ENCODE results near the gene DCXR. TPM values are rescaled to one million over a fixed set of nuclear protein-coding genes. Genes with fewer than 3 reads are reported as not detected.

The DCXR gene
- total and polyA plus RNA-seq, 2 experiments from 2014 or later = 70.2 to 75.8 TPM

DNA sequence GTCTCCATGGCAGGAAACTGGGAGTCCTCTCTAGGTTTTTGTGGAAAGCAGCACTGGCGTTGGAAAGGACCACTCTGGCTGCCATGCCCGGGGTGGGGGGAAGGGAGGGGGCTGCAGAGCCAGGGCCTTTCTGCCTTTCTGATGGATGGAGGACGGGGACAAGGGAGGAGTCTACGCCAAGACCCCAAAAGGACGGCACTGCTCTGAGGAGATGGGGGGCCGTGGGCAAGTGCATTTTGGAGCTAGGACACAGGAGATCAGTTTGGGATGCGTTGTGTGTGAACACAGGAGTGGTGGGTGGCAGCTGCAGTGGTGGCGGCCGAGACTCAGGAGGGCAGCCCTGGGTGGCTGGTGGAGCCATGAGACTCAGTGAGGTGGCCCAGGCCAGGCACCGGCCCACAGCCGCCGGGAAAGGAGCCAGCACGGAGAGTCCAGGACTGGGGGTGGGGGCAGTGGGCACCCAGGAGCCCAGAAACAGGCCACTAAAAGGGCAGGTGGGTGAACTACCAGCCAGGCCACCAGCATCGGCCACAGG is 16.9 kb downstream of the DCXR start:
- H3K4me3 ChIP-seq = no peak overlapping the region
- H3K9me2 ChIP-seq (ENCODE audit: insufficient read depth) = no peaks in the 10 kb centered on the region
- no peaks in the 10 kb centered on the region for H3K79me2 ChIP-seq (ENCODE audit: insufficient read depth)
- peaks cover 5% of the 10 kb centered on the region; the same call in 1 of the 2 replicates for H3K4me1 ChIP-seq (ENCODE audit: insufficient read depth)
- H3K27ac ChIP-seq = no peak overlapping the region
- in situ Hi-C loops (cut with MboI) = no loop called here
- H3K4me2 ChIP-seq (ENCODE audit: unreplicated experiment) = no peak overlapping the region
- DNase-seq = no peak
- H3F3A ChIP-seq (ENCODE audit: insufficient read depth) = no peaks in the 10 kb centered on the region
- H3K9me3 ChIP-seq (ENCODE audit: low read depth) = no peaks in the 10 kb centered on the region
- H2AFZ ChIP-seq = no peak overlapping the region
- 75 to 78% methylated on average over 14 of the region's 14 CpGs for WGBS, 2 experiments (ENCODE audit: low coverage in 1 of 2, low lambda C conversion rate in 2 of 2, missing lambda C conversion rate in 2 of 2)
- no peaks in the 10 kb centered on the region for H4K20me1 ChIP-seq (ENCODE audit: insufficient read depth)
- H3K9ac ChIP-seq = no peak overlapping the region
- H3K27me3 ChIP-seq (replicated peaks; ENCODE audit: insufficient read depth) = no peaks in the 10 kb centered on the region
- TF ChIP-seq EZH2 (IDR thresholded peaks at IDR 0.05; ENCODE audit: insufficient read depth, poor library complexity, severe bottlenecking) (no peak), EZH2phosphoT487 (IDR thresholded peaks at IDR 0.05; ENCODE audit: insufficient read depth, low read depth) (no peak)
- H3K36me3 ChIP-seq (ENCODE audit: low read depth) = no peaks in the 10 kb centered on the region

DNA sequence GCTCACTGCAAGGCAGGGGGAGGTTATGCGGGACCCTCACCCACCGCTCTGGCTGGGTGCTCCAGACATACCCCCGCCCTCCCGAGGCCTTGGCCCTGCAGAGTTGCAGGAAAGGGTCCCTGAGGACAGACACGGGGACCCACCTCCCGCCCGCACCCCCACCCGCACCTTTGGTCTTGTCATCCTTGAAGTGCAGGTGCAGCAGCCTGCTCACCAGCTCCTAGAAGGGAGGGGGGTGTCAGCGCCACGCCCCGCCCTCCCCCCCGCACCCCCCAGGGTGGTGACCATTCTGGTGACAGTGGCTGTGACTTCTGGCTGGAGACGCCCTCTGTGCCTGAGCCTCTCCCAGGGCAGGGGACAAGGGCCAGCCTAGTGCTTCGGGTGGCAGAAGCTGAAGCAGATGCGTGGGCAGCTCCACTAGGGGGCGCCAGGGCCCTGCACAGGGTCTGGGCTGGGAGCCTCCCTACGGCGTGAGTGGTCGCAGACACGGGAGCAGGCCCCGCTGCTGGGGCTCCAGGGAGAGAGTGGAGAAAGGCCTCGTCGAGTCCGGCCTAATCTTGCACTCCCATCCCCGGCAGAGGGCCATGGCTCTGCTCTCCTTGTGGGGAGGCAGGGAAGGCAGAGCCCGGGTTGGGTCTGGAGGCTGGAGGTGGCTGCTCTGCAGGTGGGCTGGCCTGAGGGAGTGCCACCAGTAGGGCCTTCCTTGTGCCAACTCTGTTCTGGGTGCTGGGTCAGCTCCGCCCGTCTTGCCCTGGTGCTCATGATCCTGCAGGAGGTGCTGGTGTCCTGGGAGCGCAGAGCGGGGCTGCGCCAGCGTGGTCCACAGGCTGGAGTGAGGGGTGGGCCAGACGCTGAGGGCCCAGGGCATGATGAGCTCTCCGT is 17.6 kb downstream of the DCXR start:
- Histone ChIP-seq H3F3A (ENCODE audit: insufficient read depth) (no peaks in the 10 kb centered on the region), H3K79me2 (ENCODE audit: insufficient read depth) (no peaks in the 10 kb centered on the region), H2AFZ (no peak overlapping the region), H3K4me2 (ENCODE audit: unreplicated experiment) (no peak overlapping the region), H3K27ac (no peak overlapping the region), H3K9ac (no peak overlapping the region), H4K20me1 (ENCODE audit: insufficient read depth) (no peaks in the 10 kb centered on the region), H3K36me3 (ENCODE audit: low read depth) (no peaks in the 10 kb centered on the region), H3K9me3 (ENCODE audit: low read depth) (no peaks in the 10 kb centered on the region), H3K9me2 (ENCODE audit: insufficient read depth) (no peaks in the 10 kb centered on the region), H3K4me1 (ENCODE audit: insufficient read depth) (peaks cover 5% of the 10 kb centered on the region; the same call in 1 of the 2 replicates), H3K4me3 (no peak overlapping the region), H3K27me3 (replicated peaks; ENCODE audit: insufficient read depth) (no peaks in the 10 kb centered on the region)
- 60 to 65% methylated on average over 28 to 34 of the region's 34 CpGs for WGBS, 2 experiments (ENCODE audit: low coverage in 1 of 2, low lambda C conversion rate in 2 of 2, missing lambda C conversion rate in 2 of 2)
- in situ Hi-C loops (cut with MboI) = no loop called here
- no peak for TF ChIP-seq EZH2 (IDR thresholded peaks at IDR 0.05; ENCODE audit: insufficient read depth, poor library complexity, severe bottlenecking)
- TF ChIP-seq EZH2phosphoT487 (IDR thresholded peaks at IDR 0.05; ENCODE audit: insufficient read depth, low read depth) = no peak
- DNase-seq = peak; percentile 61

DNA sequence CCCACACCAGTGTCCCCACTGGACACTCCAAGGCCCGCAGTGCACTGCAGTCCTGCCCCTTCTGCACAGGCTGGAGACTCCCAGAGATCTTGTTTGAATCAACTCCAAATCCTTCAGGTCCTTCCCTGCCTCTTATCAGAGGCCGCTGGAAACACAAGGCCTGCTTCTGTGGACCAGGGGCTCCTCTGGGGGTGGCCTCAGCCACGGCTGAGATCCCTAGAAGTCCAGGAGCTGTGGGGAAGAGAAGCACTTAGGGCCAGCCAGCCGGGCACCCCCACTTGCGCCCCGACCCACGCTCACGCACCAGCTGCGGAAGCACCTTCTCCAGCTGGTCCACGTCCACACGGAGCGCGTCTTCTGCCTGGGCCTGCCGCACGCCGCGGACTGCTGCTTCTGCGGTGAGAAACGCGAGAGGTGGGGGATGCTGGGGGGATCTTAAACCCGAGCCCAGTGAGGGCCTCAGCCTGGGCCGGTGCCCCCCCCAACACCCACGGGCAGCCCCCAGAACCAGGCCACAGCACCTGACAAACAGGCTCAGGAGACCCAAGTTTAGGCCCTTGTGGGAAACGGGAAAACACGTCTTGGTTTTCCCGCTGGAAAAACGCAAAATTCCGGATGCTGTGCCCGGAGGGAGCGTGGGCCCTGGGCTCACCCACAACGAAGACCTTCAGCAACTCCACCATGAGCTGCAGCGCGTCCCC is 18.4 kb downstream of the DCXR start:
- H3K36me3 ChIP-seq (ENCODE audit: low read depth) = no peaks in the 10 kb centered on the region
- H3F3A ChIP-seq (ENCODE audit: insufficient read depth) = no peaks in the 10 kb centered on the region
- no peak for TF ChIP-seq EZH2 (IDR thresholded peaks at IDR 0.05; ENCODE audit: insufficient read depth, poor library complexity, severe bottlenecking)
- no peak for TF ChIP-seq EZH2phosphoT487 (IDR thresholded peaks at IDR 0.05; ENCODE audit: insufficient read depth, low read depth)
- H3K79me2 ChIP-seq (ENCODE audit: insufficient read depth) = no peaks in the 10 kb centered on the region
- H3K4me1 ChIP-seq (ENCODE audit: insufficient read depth) = peaks cover 5% of the 10 kb centered on the region; the same call in 1 of the 2 replicates
- 89 to 90% methylated on average over 31 to 33 of the region's 33 CpGs for WGBS, 2 experiments (ENCODE audit: low coverage in 1 of 2, low lambda C conversion rate in 2 of 2, missing lambda C conversion rate in 2 of 2)
- no peak overlapping the region for H3K4me3 ChIP-seq
- no peaks in the 10 kb centered on the region for H3K9me3 ChIP-seq (ENCODE audit: low read depth)
- no peak for DNase-seq
- no peaks in the 10 kb centered on the region for H4K20me1 ChIP-seq (ENCODE audit: insufficient read depth)
- no peak overlapping the region for H3K9ac ChIP-seq
- H3K27me3 ChIP-seq (replicated peaks; ENCODE audit: insufficient read depth) = no peaks in the 10 kb centered on the region
- no peaks in the 10 kb centered on the region for H3K9me2 ChIP-seq (ENCODE audit: insufficient read depth)
- in situ Hi-C loops (cut with MboI) = no loop called here
- H3K4me2 ChIP-seq (ENCODE audit: unreplicated experiment) = no peak overlapping the region
- H3K27ac ChIP-seq = no peak overlapping the region
- H2AFZ ChIP-seq = no peak overlapping the region

DNA sequence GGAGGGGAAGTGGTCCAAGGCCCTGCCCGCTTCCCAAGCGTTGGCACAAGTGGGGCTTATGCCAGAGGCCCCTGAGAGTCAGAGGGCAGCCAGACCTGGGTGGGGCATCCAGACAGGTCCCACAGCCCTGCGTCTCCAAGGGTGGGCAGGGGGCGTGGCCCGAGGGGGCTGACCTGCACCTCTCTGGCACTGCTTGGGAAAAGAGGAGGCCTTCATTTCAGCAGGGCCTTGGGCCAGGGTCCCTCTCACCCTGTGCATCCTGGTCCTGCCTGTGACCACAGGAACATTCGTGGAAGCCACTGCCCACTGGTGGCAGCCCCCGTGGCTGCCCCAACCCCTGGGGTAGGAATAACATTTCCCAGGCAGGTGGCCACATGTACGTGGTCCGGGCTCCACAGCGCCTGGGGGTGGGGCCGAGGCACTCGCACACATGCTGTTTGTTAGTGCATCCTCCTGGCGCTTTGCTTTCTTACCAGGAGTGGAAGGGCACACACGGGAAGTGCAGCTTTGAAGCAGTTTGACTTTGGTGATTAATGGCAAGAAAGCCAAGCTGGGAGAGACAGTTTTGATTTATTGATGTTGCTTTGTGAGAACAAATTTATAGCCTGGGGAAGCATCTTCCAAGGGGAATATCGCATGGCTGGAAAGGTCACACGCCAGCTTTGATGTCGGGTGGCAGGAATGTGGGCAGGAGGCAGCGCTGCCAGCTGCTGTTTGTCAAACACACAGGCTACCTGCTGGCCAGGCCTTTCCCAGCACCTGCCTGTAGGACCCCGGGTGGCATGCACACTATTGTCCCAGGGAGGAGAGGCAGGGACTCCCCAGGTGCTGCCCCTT is 19.1 kb downstream of the DCXR start:
- no peak for DNase-seq
- no peaks in the 10 kb centered on the region for H3K27me3 ChIP-seq (replicated peaks; ENCODE audit: insufficient read depth)
- no peaks in the 10 kb centered on the region for H3K36me3 ChIP-seq (ENCODE audit: low read depth)
- TF ChIP-seq EZH2phosphoT487 (IDR thresholded peaks at IDR 0.05; ENCODE audit: insufficient read depth, low read depth) = no peak
- TF ChIP-seq EZH2 (IDR thresholded peaks at IDR 0.05; ENCODE audit: insufficient read depth, poor library complexity, severe bottlenecking) = no peak
- no peaks in the 10 kb centered on the region for H3K9me2 ChIP-seq (ENCODE audit: insufficient read depth)
- no peak overlapping the region for H3K27ac ChIP-seq
- H4K20me1 ChIP-seq (ENCODE audit: insufficient read depth) = no peaks in the 10 kb centered on the region
- in situ Hi-C loops (cut with MboI) = no loop called here
- no peaks in the 10 kb centered on the region for H3K9me3 ChIP-seq (ENCODE audit: low read depth)
- H3F3A ChIP-seq (ENCODE audit: insufficient read depth) = no peaks in the 10 kb centered on the region
- 63% methylated on average over 19 of the region's 19 CpGs for WGBS, 2 experiments (ENCODE audit: low coverage in 1 of 2, low lambda C conversion rate in 2 of 2, missing lambda C conversion rate in 2 of 2)
- no peak overlapping the region for H3K4me3 ChIP-seq
- no peaks in the 10 kb centered on the region for H3K4me1 ChIP-seq (ENCODE audit: insufficient read depth)
- H3K4me2 ChIP-seq (ENCODE audit: unreplicated experiment) = no peak overlapping the region
- H2AFZ ChIP-seq = no peak overlapping the region
- no peak overlapping the region for H3K9ac ChIP-seq
- H3K79me2 ChIP-seq (ENCODE audit: insufficient read depth) = no peaks in the 10 kb centered on the region
